Glomerular visceral epithelial cell (primary cell): ENCODE data around the gene EGFLAM.

Experiments used
- DNase-seq: peaks from one replicate; pipeline ENCODE4 v3.0.0-alpha.2; 2016; ENCODE audit errors: extremely low spot score

The EGFLAM gene

DNA sequence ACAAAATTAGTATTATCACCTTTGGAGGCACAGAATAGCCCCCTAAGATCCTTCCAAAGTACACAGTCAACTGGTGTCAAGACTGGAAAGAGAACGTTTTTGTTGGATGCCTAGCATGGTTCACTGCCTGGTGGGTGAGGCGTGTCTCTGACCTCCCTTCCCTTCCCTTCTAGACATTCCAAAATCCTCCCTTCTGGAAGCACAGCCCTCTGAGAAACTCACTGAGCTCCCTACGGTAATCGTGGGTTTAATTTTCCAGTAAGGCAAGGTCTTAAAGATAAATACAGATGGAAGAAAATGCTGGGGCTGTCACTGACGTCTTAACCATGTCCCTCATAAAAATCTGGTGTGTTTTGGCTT, 159.3 kb downstream of the EGFLAM start:
- DNase-seq: no peak

DNA sequence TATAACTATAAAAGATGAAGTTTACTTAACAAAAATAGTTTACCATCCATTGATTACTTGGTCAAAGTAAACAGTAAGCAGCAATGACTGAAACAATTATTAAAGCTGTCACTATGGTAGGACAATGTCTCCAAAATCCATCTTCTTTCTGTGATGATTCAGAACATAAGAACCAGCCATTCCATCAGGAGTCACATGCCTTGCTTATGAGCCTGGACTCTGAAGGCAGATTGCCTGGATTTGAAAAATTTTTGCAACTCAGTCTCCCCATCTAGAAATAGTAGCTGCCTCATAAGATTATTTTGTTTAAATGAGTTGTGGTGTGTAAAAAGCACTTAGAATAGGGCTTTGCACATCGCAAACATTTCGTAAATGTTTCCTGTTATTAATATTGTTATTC, 161.9 kb downstream of the EGFLAM start:
- DNase-seq: no peak

DNA sequence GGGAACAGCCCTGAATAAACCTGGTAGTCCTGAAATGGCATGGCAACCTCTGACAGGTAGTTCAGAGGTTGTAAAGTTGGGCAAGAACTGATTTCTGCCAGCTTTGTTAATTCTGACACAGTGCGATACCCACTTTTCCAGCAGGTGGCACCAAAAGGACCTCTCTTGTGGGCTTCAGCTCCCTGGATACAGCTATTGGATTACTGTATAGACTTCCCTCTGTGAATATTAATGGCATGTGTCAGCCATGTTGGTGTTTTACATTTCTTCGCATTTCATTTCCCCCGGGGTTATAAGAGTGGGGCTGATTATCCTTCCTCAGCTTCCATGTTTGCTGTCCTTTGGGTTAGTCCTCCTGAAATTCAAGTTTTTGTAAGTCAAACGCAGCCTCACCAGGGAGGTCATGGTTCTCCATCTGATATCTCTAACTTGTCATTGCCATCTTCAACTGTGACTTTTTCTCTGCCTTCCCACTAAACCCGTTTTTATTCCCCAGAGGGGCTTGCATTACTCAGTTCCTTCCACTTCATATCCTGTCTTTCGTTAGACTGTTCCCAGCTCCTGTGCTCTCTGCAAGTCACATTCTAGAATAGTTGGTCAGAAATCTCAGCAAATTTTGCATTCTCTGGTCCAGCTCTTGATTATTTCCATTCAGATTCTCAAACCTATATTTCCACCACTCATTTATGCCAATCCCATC, 162.5 kb downstream of the EGFLAM start:
- peak; percentile 68 for DNase-seq

DNA sequence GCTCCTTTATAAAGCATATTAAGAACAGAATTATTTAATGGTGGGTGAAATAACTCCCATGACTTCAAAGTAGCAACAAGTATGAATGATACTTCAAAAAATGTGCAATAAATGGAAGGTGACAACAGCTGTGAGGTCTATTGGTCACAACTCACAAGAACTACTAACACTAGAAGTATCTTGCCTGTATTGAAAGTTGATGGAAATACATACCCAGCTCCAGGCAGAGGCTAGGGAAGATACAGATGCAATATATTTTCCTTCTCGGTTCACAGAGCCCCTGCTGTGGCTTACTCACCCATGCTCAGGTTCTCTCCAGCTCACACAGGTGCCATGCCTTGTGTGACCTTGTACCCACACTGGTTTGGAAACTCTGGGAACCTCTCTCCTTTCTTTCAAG, 164.3 kb downstream of the EGFLAM start:
- no peak for DNase-seq

DNA sequence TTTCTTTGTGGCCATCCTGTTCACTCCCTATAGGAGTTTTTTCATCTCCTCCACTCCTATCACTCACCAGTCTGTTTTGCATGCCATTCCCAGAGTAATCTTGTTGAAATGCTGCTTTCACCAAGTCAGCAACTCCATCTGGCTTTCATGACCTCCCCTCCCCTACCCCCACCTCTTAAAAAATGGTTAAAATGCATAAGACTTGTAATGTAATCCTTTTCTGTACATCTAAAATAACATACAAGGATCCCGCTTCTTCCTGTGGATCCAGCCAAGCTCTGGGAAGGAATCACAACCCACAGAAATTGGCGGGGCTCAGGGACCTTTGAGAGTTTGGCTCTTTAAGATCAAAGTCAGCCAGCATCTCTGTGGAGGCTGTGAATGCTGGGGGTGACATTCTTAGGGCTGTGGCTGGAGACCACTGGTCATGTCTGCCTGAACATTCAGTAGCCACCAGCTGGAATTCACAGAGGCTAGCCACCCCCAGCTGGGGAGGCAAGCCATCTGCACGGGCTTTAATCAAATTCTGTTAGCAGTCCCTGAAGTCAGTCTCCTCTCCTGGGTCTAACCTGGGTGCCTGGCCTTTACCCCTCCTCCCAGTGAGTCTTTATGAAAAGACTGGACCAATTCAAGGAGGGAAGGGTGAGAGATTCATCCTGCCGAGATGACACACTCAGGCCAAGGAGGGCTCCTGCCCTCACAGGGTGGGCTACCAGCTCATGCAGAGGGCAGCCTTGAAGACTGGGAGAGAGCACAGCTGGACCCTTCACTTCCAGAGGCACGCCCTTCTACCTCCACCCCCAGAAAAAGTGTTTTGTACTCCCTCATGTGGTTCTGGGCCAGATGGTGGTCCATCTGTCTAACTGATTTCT, 165.2 kb downstream of the EGFLAM start:
- no peak for DNase-seq

DNA sequence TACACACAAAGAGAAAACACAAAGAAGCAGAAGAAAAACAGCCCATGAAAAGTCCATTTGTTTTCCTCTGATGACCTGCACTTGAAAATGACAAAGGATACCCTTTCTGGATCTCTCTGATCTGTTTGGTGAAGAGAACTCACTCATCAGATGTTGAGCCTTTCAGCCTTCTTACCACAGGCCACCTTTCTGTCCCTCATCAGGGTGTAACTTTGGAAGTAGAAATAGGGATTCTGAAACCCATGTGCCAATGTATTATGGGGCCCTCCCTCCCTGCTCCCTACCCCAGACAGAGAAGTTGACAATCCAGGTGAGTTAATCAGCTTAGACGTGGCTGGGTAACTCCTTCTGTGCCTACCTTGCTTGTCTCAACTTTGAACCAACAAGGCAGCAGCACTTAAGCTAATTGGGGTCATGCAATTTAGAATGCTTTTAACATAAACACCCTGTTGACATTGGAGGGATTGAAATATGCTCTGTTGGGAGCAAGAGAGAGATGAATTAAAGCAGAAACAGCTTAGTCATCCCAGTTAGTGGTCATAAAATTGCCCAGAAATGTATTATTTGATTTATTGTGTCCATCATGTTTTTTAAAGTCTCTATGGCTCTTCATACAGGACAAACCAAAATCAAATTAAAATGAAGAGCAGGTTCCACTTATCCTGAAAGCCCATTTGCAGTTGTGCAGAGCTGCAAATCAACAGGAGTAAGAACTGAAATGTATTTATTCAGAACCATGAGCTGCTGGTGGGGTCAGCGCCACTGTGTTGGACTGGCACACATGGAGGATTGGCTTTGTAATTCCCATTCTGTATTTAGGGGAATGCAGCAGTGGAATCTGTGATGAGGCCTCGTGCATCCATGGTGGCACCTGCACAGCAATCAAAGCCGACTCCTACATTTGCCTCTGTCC, 166.0 kb downstream of the EGFLAM start:
- DNase-seq: no peak

DNA sequence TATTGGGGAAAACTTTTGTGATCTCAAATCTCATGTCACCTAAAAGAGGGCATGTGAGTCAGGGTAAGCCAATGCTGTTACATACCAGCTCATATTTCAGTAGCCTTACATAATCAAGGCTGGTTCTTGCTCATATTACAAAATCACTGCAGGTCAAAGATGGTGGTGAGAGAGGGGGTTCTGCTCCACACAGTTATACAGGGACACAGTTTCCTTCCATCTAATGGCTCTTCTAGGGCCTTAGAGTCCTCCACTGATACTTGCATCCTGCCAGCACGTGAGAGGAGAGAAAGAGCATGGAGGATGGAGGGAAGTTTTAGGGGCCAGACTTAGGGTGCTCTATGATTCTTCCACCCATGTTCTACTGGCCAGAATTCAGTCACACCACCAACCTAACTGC, 168.1 kb downstream of the EGFLAM start:
- no peak for DNase-seq

DNA sequence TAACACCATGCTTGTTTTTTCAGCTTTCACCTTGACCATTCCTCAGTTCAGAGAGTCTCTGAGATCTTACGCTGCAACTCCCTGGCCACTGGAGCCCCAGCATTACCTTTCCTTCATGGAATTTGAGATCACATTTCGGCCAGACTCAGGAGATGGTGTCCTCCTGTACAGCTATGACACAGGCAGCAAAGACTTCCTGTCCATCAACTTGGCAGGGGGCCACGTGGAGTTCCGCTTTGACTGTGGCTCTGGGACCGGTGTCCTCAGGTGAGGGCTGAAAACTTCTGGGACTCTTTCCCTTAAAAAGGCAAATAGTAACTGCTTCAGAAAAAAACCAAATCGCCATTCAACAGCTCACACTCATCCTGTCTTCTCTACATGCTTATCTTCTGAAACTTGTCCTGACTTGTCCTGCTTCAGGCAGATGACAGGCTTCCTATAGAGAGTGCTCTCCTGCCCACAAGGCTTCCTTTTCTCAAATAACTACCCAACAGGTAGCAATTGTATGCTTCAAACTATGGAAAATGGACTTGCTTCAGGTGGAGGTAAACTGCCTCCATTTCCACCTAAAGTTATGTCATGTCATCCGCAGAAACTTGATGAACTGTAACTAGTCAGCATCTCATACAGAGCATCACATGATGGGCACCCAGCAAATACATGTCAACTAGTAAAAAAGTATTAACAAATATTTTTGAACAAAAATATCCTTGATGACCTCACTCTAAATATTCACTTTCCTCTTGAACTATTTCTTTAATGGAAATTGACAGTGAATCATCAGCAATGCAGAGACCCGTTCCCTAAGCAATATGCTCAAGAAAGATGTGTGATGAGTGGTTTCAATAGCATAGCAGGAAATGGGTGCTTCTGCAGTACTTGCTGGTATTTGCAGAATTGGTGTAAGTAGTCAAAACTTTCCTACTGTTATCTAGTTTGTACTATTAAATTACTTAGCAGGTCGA, 168.9 kb downstream of the EGFLAM start:
- DNase-seq: no peak

DNA sequence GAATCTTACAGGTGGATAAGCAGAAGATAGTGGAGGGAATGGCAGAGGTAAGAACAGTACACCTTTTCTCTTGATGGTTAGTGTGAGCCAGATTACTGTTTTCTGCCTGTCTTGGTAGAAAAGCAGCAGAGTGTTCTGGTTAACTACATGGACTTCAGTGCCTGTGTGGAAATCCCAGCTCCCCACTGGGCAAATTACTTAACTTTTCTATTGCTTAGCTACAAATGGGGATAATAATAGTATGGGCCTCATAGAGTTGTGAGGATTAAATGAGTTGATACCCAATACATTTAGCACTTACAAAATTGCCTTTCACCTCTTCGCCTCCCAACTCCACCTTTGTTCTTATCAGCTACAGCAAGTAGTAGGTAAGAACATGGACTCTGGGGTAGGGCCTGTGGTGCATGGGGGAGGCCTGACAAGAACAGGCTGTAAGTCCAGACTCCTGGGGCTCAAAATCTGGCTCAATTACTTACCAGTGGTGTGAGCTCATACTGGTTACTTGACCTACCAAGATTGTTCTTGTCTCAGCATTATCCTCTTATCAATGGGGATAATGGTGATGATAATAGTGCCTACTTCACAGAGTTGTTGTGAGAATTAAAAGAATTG, 173.0 kb downstream of the EGFLAM start:
- DNase-seq: no peak

DNA sequence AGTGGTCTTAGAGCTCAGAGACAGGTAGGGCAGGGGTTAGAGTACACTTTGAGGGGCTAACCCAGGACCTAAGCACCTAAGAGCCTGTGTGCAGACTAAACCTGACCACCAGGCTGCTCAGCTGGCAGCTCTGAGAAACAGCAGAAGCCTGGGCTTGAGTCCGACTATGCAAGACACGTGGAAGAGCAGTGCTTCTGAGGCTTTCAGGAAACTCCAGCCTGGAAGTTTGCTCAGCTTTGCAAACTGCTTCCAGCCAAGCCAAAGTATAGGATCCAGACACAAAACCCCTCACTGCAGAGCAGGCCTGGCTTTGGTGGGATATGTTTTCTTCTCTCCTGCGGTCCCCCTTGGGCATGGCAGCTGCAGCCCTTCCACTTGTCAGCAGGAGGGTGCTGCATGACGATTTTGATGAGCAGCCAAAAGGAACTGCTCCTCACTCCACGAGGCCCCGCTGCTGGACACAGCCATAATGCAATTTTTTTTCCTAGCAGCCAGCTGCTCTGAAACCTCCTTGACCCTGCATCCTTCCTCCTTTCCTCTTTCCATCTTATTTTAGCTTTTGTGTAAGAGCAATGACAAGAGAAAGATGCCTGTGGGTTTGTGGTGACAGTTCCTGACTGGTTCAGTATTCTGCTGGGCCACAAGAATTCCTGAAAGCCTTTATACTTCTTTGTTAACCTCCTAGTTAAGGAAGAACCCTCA, 175.0 kb downstream of the EGFLAM start:
- DNase-seq: peak; percentile 77

DNA sequence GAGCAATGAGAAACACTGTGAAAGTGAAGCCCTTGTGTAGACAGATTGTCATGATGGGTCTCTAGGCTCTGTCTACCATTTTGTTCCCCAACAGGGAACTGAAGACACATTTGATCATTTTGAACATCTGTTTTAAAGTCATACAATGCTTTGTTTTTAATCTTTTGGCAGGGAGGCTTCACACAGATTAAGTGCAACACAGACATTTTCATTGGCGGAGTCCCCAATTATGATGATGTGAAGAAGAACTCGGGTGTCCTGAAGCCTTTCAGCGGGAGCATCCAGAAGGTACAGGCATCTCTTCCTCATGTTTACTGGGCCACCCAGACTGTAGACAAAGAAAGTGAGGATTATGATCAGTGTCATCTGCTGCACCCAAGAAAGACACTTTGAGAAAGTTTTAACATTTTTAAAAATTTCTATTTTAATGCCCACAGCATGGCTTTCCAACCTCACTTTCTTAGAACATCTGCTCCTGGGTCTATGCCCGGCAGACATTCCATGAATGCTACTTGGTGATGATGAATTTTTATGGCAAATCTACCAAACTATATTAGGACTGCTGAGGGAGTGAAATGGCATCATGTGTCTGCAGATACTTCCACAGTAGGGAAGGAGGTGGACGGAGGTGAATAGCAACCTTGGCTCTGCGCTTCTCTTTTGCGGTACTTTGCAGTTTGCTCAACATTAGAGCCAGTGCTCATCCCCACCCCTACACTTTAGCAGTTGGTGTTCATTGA, 176.8 kb downstream of the EGFLAM start:
- DNase-seq: no peak

DNA sequence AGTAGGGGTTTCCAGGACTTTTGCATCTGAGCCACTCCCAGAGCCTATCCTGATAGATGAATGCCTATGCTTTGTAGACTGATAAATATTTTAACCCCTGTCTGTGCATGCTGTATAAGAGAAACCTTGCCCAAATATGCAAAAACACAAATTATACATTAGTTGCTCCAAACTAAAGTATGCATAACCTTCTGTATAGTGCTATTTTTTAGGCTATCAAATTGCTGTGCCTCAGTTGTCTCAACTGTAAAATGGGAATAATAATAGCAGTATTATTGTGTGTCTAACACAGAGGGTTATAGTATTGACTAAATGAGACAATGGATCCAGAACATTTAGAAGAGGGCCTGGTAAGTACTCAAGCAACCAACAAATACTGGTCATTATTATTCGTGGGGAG, 180.4 kb downstream of the EGFLAM start:
- no peak for DNase-seq

DNA sequence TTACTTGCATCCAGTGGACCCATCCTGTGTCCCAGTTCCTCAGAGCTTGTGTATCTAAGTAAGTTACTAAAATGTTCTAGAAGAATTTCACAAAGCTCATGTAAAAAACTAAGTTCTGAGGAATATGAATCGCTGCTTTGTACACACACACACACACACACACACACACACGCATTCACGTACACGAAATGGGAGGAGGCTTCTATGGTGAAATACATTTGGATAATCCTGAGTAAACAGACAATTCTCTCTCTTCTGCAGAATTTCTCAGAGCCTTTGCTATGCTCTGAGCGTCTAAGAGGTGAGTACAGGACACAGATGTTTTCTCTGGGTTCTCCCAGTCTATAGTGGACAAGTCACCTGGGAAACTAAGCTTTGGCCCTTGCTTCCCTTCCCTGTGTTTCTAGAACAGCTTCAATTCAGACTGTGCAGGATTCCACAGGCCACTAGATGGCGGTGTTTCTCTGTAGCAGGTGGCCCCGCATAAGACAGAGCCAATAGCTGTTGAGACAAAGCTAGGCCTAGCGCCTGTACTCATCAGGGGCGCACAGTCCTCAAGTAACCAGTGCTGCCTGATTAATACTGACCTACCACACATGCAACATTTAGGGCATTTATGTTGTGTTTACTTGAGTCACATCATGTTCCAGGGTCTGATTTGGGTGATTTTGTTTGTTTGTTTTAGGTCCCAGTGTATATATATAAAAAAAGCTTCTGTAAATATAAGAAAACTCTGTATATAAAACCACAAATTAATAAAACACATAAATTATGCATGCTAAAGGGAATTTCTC, 183.3 kb downstream of the EGFLAM start:
- DNase-seq: peak; percentile 92

DNA sequence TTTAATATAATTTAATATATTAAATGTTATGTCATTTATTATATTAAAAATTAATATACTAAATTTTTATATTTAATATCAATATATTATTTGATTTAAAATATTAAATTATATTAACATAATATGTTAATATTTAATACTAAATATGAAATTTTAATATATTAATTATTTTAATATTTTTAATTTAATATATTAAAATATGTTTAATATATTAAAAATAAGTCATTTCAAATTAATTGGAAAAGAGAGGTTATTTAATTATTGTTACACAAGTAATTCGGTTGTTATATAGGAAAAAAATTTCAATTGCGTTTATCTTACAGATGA, 183.9 kb downstream of the EGFLAM start:
- DNase-seq: no peak

DNA sequence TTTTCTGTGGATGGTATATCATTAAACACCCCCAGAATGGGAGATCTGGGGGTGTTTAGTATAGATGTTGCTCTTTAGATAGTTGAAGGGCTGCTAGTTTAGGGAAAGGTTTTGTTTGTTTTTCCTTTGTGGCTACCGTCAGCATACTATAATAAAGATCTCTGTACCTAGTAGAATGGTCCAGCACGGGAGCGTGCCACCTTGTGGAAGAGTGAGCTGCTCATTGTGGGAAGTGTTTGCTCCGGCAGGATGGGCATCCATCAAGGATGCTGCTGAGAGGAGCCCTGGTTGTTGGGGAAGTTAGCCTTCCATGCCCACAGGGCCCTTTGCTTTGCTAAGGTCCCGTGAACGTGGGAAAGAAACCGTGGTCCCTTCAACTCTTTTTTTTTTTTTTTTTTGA, 185.0 kb downstream of the EGFLAM start:
- no peak for DNase-seq

DNA sequence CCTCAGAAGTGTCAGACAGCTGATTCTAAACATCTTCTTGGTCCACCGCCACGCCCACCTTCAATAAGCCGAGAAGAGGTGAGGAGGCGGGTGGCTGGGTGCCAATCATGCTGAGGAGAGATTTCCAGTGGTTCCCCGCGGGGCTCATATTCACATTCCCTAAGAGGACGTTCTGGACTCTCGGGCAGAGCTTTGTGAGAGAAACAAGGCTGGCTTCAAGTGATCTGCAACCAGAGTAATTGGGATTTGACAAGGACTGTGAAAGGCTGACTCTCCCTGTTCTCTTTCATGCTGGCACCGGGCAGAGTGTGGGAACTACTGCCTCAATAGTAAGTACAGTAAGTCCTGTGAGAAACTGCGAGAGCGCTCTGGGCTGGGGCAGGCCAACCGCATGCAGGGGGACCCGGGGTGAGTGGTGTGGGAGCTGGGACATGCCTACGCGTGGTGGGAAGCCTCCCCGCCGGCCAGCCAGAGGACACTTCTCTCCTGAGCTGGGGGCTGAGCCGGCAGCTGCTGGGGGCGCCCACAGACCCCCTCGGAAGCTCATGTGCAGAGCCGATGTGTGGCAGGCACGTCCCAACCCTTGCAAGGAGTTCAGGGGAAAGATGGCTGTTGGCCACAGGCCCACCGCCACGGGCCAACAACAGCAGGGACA, 187.1 kb downstream of the EGFLAM start:
- DNase-seq: no peak

DNA sequence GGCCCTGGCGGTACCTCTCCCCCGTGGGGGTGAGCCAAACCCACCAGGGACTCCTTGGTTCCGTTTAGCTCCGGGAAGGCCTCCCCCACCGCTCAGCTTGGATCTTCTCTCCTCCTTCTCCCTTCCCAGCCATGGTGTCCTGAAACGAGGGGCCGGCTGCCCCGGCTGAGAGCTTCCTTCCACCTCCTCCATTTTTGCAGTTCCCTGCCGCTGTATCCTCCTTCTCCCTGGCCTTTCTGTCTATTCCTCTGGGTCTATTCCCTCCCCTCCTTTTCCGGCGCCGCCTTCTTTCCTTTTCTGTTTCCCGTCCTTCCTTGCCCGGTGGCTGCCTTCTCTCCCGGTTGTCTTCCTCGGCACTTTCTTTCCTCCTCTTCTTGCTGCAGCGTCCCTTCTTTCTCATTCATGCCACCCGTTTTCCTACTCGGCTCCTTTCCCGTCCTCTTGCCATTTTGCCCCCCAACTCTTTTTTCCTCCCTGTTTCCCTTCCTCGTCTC, 187.7 kb downstream of the EGFLAM start:
- no peak for DNase-seq

DNA sequence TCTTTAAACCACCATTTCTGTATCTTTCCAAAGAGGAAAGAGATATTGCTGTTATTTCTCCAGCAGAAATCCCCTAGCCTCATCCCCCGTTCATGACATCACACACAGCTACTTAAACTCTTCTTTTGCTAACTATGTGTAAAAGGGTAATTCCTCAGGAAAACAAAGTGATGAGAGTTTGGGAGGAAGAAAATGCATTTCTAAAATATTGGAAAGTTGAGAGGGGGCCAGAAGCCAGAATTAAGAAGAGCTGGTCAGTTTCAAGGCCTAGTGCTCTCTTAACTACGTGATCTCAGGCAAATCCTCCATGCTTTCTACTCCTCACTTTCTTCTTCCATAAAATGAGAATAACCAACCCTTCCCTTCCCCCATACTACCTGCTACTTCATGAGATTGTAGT, 188.7 kb downstream of the EGFLAM start:
- DNase-seq: no peak
